T-helper 2 cell treated with Interferon-gamma antibody and Interleukin-4, amounts not matched to agents 5 μg/mL and 100 μg/mL, for 36 hours (primary cell): ENCODE results near the gene UBE3A.

Source experiments
- DNase-seq: peaks from one replicate; pipeline ENCODE4 v3.0.0; 2021; ENCODE audit warnings: low spot score
- H3K27ac Mint-ChIP-seq: one replicate; pipeline ENCODE4 v1.8.0; 2021; ENCODE audit warnings: mild to moderate bottlenecking, mixed read lengths
- H3K27me3 Mint-ChIP-seq: one replicate; pipeline ENCODE4 v1.8.0; 2021; ENCODE audit warnings: low read depth, mixed read lengths
- H3K36me3 Mint-ChIP-seq: one replicate; pipeline ENCODE4 v1.8.0; 2021; ENCODE audit warnings: low read depth, mixed read lengths
- H3K4me1 Mint-ChIP-seq: one replicate; pipeline ENCODE4 v1.8.0; 2021; ENCODE audit warnings: low read depth, mixed read lengths
- H3K4me3 Mint-ChIP-seq: one replicate; pipeline ENCODE4 v1.8.0; 2022; ENCODE audit warnings: mild to moderate bottlenecking, moderate library complexity, mixed read lengths
- H3K9me3 Mint-ChIP-seq: one replicate; pipeline ENCODE4 v1.8.0; 2021; ENCODE audit warnings: mixed read lengths

The UBE3A gene

GRCh38 chr15:25372298-25372697 lies 66.5 kb downstream of the UBE3A start:
- Mint-ChIP-seq H3K27ac (no peak overlapping the region), H3K4me3 (no peak overlapping the region), H3K9me3 (peaks cover 4% of the 10 kb centered on the region), H3K36me3 (peaks cover 77% of the 10 kb centered on the region), H3K4me1 (no peaks in the 10 kb centered on the region), H3K27me3 (no peaks in the 10 kb centered on the region)
- no peak for DNase-seq

GRCh38 chr15:25368850-25369249 lies 70.0 kb downstream of the UBE3A start:
- Mint-ChIP-seq H3K4me1 (peaks cover 8% of the 10 kb centered on the region), H3K27ac (no peak overlapping the region)

GRCh38 chr15:25366058-25366457 lies 72.8 kb downstream of the UBE3A start:
- Mint-ChIP-seq H3K27ac (no peak overlapping the region), H3K9me3 (peaks cover 3% of the 10 kb centered on the region), H3K4me3 (no peak overlapping the region), H3K4me1 (peaks cover 8% of the 10 kb centered on the region), H3K36me3 (peaks cover 49% of the 10 kb centered on the region), H3K27me3 (no peaks in the 10 kb centered on the region)
- DNase-seq: no peak

More at GRCh38 chr15:25368850-25369249, 70.0 kb downstream of the UBE3A start:
- no peak for DNase-seq
- Mint-ChIP-seq H3K27me3 (no peaks in the 10 kb centered on the region), H3K4me3 (no peak overlapping the region), H3K36me3 (peaks cover 61% of the 10 kb centered on the region), H3K9me3 (no peaks in the 10 kb centered on the region)

- Mint-ChIP-seq H3K4me3 (no peak overlapping the region), H3K36me3 (peaks cover 48% of the 10 kb centered on the region), H3K27me3 (no peaks in the 10 kb centered on the region), H3K9me3 (peaks cover 7% of the 10 kb centered on the region), H3K4me1 (peaks cover 8% of the 10 kb centered on the region), H3K27ac (no peak overlapping the region)
- no peak for DNase-seq
Measured at GRCh38 chr15:25362545-25362944, 76.3 kb downstream of the UBE3A start.

- Mint-ChIP-seq H3K4me1 (no peaks in the 10 kb centered on the region), H3K9me3 (peaks cover 36% of the 10 kb centered on the region), H3K27me3 (no peaks in the 10 kb centered on the region), H3K4me3 (no peak overlapping the region), H3K27ac (no peak overlapping the region), H3K36me3 (peaks cover 79% of the 10 kb centered on the region)
- no peak for DNase-seq
Measured at GRCh38 chr15:25347707-25348106, 91.1 kb downstream of the UBE3A start.

- no peak for DNase-seq
- Mint-ChIP-seq H3K27ac (no peak overlapping the region), H3K36me3 (peaks cover 80% of the 10 kb centered on the region), H3K9me3 (peaks cover 39% of the 10 kb centered on the region), H3K4me3 (no peak overlapping the region), H3K27me3 (no peaks in the 10 kb centered on the region), H3K4me1 (peaks cover 1% of the 10 kb centered on the region)
Measured at GRCh38 chr15:25346371-25346770, 92.5 kb downstream of the UBE3A start.

- Mint-ChIP-seq H3K4me1 (peaks cover 1% of the 10 kb centered on the region), H3K27me3 (no peaks in the 10 kb centered on the region), H3K9me3 (peaks cover 37% of the 10 kb centered on the region), H3K36me3 (peaks cover 78% of the 10 kb centered on the region), H3K4me3 (no peak overlapping the region), H3K27ac (no peak overlapping the region)
- no peak for DNase-seq
Measured at GRCh38 chr15:25345943-25346342, 92.9 kb downstream of the UBE3A start.

- H3K36me3 Mint-ChIP-seq: peaks cover 68% of the 10 kb centered on the region
- H3K27me3 Mint-ChIP-seq: no peaks in the 10 kb centered on the region
- H3K4me3 Mint-ChIP-seq: no peak overlapping the region
- peaks cover 1% of the 10 kb centered on the region for H3K4me1 Mint-ChIP-seq
- H3K27ac Mint-ChIP-seq: no peak overlapping the region
- peaks cover 22% of the 10 kb centered on the region for H3K9me3 Mint-ChIP-seq
- DNase-seq: no peak
Measured at GRCh38 chr15:25342629-25343028, 96.2 kb downstream of the UBE3A start.

GRCh38 chr15:25339431-25339830 lies 99.4 kb downstream of the UBE3A start:
- peaks cover 68% of the 10 kb centered on the region for H3K36me3 Mint-ChIP-seq
- H3K9me3 Mint-ChIP-seq: peaks cover 23% of the 10 kb centered on the region

GRCh38 chr15:25335279-25335678 lies 103.5 kb downstream of the UBE3A start:
- Mint-ChIP-seq H3K4me3 (no peak overlapping the region), H3K27me3 (no peaks in the 10 kb centered on the region), H3K27ac (no peak overlapping the region), H3K4me1 (no peaks in the 10 kb centered on the region), H3K9me3 (peaks cover 29% of the 10 kb centered on the region), H3K36me3 (peaks cover 76% of the 10 kb centered on the region)
- no peak for DNase-seq

More at GRCh38 chr15:25339431-25339830, 99.4 kb downstream of the UBE3A start:
- Mint-ChIP-seq H3K27ac (no peak overlapping the region), H3K4me1 (peaks cover 1% of the 10 kb centered on the region), H3K4me3 (no peak overlapping the region), H3K27me3 (no peaks in the 10 kb centered on the region)
- no peak for DNase-seq

- no peaks in the 10 kb centered on the region for H3K4me1 Mint-ChIP-seq
- no peak overlapping the region for H3K27ac Mint-ChIP-seq
- DNase-seq: no peak
- H3K4me3 Mint-ChIP-seq: no peak overlapping the region
- peaks cover 25% of the 10 kb centered on the region for H3K9me3 Mint-ChIP-seq
- no peaks in the 10 kb centered on the region for H3K27me3 Mint-ChIP-seq
- H3K36me3 Mint-ChIP-seq: peaks cover 63% of the 10 kb centered on the region
Measured at GRCh38 chr15:25333049-25333448, 105.8 kb downstream of the UBE3A start.

- Mint-ChIP-seq H3K27me3 (no peaks in the 10 kb centered on the region), H3K9me3 (peaks cover 25% of the 10 kb centered on the region), H3K27ac (no peak overlapping the region), H3K4me1 (no peaks in the 10 kb centered on the region), H3K4me3 (no peak overlapping the region), H3K36me3 (peaks cover 59% of the 10 kb centered on the region)
- DNase-seq: no peak
Measured at GRCh38 chr15:25332306-25332705, 106.5 kb downstream of the UBE3A start.

GRCh38 chr15:25331860-25332259 lies 107.0 kb downstream of the UBE3A start:
- Mint-ChIP-seq H3K36me3 (peaks cover 54% of the 10 kb centered on the region), H3K27me3 (no peaks in the 10 kb centered on the region), H3K4me3 (no peak overlapping the region), H3K4me1 (no peaks in the 10 kb centered on the region), H3K27ac (no peak overlapping the region), H3K9me3 (peaks cover 25% of the 10 kb centered on the region)
- DNase-seq: no peak

GRCh38 chr15:25331404-25331803 lies 107.4 kb downstream of the UBE3A start:
- H3K4me1 Mint-ChIP-seq: no peaks in the 10 kb centered on the region
- no peak overlapping the region for H3K4me3 Mint-ChIP-seq
- H3K27me3 Mint-ChIP-seq: no peaks in the 10 kb centered on the region
- peaks cover 25% of the 10 kb centered on the region for H3K9me3 Mint-ChIP-seq
- no peak for DNase-seq
- peaks cover 51% of the 10 kb centered on the region for H3K36me3 Mint-ChIP-seq
- H3K27ac Mint-ChIP-seq: no peak overlapping the region

GRCh38 chr15:25329696-25330095 lies 109.1 kb downstream of the UBE3A start:
- no peaks in the 10 kb centered on the region for H3K4me1 Mint-ChIP-seq
- no peak overlapping the region for H3K4me3 Mint-ChIP-seq
- peaks cover 13% of the 10 kb centered on the region for H3K9me3 Mint-ChIP-seq
- no peak for DNase-seq
- H3K36me3 Mint-ChIP-seq: peaks cover 34% of the 10 kb centered on the region
- H3K27ac Mint-ChIP-seq: no peak overlapping the region
- no peaks in the 10 kb centered on the region for H3K27me3 Mint-ChIP-seq
